ENCODE measurements around the gene PHF3.

PHF3 gene

DNA sequence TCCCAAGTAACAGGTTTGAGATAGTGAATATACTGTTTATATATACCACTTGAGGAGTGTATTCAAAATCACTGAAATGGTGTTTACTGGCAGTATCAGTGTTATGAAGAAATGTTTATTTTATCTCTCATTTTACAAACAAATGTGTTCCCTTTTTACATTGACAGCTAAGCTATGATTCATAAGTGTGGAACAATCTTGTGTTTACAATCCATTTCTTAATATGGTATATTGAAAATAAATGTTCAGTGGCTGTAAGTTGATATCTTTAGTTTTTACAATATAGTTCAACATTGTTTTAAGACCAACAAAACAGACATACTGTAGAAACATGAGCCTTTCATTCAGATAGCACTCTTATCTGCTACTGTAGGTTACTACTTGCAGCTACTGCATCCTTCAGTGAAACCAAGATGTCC, 14.3 kb downstream of the PHF3 start:
- H3K4me3 ChIP-seq (ENCODE audit: low read depth, low read length): no peak overlapping the region
- TF ChIP-seq POLR2A (IDR thresholded peaks at IDR 0.05; ENCODE audit: extremely low read depth, insufficient read length) (no peak), MYC (IDR thresholded peaks at IDR 0.05; ENCODE audit: low read depth, low read length) (no peak)
- TF ChIP-seq, protein P1, sequence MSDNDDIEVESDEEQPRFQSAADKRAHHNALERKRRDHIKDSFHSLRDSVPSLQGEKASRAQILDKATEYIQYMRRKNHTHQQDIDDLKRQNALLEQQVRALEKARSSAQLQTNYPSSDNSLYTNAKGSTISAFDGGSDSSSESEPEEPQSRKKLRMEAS (IDR thresholded peaks at IDR 0.05; ENCODE audit: low read depth, low read length): no peak
- TF ChIP-seq, protein P2, sequence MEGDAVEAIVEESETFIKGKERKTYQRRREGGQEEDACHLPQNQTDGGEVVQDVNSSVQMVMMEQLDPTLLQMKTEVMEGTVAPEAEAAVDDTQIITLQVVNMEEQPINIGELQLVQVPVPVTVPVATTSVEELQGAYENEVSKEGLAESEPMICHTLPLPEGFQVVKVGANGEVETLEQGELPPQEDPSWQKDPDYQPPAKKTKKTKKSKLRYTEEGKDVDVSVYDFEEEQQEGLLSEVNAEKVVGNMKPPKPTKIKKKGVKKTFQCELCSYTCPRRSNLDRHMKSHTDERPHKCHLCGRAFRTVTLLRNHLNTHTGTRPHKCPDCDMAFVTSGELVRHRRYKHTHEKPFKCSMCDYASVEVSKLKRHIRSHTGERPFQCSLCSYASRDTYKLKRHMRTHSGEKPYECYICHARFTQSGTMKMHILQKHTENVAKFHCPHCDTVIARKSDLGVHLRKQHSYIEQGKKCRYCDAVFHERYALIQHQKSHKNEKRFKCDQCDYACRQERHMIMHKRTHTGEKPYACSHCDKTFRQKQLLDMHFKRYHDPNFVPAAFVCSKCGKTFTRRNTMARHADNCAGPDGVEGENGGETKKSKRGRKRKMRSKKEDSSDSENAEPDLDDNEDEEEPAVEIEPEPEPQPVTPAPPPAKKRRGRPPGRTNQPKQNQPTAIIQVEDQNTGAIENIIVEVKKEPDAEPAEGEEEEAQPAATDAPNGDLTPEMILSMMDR (IDR thresholded peaks at IDR 0.05; ENCODE audit: low read depth, low read length): no peak
- no peak for DNase-seq (ENCODE audit: low read depth)

DNA sequence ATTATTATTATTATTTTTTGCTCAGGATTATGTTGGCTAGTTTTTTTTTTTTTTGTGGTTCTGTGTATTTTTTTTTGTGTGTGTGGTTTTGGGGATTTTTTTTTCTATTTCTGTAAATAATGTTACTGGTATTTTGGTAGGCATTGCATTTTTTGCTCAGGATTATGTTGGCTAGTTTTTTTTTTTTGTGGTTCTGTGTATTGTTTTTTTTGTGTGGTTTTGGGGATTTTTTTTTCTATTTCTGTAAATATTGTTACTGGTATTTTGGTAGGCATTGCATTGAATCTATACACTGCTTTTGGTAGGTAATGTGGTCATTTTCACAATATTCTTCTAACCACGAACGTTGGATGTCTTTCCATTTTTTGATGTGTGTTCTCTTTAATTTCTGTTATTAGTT, 17.4 kb downstream of the PHF3 start:
- DNase-seq (ENCODE audit: low read depth): no peak
- TF ChIP-seq, protein P1 (IDR thresholded peaks at IDR 0.05; ENCODE audit: low read depth, low read length): no peak
- TF ChIP-seq POLR2A (IDR thresholded peaks at IDR 0.05; ENCODE audit: extremely low read depth, insufficient read length) (no peak), MYC (IDR thresholded peaks at IDR 0.05; ENCODE audit: low read depth, low read length) (no peak)
- TF ChIP-seq, protein P2 (IDR thresholded peaks at IDR 0.05; ENCODE audit: low read depth, low read length): no peak
- no peak overlapping the region for H3K4me3 ChIP-seq (ENCODE audit: low read depth, low read length)

DNA sequence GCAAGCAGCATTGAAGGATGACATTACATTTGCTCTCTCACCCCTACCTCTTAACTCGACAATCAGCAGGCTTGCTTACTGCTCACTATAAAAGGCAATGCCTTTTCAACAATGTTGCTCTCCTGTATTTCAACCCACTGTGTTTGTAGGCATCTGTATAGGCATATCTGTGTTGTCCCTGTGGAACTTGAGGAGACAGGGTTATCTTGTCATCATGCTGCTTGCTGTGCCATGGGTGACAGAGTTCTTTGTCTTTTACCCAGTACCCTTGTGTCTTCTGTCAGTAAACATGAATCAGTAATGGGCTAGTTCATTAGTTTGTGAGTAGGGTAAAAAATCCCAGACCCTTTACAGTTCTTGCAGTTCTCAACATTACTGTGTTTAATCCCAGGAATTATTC, 25.2 kb downstream of the PHF3 start:
- no peak for DNase-seq (ENCODE audit: low read depth)
- TF ChIP-seq POLR2A (IDR thresholded peaks at IDR 0.05; ENCODE audit: extremely low read depth, insufficient read length): no peak
- TF ChIP-seq MYC (IDR thresholded peaks at IDR 0.05; ENCODE audit: low read depth, low read length): no peak
- TF ChIP-seq, protein P1 (IDR thresholded peaks at IDR 0.05; ENCODE audit: low read depth, low read length): no peak
- TF ChIP-seq, protein P2 (IDR thresholded peaks at IDR 0.05; ENCODE audit: low read depth, low read length): no peak
- no peak overlapping the region for H3K4me3 ChIP-seq (ENCODE audit: low read depth, low read length)

DNA sequence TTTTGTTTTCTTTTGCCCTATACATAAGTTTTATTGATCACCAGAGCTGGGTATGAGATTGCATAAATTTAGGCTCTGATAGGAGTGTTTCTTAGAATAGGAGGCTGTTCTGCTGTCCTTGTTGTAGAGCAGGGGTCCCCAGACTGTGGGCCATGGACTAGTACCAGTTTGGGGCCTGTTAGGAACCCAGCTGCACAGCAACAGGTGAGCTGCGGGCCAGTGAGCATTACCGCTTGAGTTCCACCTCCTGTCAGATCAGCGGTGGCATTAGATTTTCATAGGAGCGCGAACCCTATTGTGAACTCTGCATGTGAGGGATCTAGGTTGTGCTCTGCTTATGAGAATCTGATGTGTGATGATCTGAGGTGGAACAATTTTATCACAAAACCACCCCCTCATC, 26.2 kb downstream of the PHF3 start:
- no peak for DNase-seq (ENCODE audit: low read depth)
- TF ChIP-seq, protein P2 (IDR thresholded peaks at IDR 0.05; ENCODE audit: low read depth, low read length): no peak
- TF ChIP-seq, protein P1 (IDR thresholded peaks at IDR 0.05; ENCODE audit: low read depth, low read length): no peak
- no peak for TF ChIP-seq MYC (IDR thresholded peaks at IDR 0.05; ENCODE audit: low read depth, low read length)
- TF ChIP-seq POLR2A (IDR thresholded peaks at IDR 0.05; ENCODE audit: extremely low read depth, insufficient read length): no peak

DNA sequence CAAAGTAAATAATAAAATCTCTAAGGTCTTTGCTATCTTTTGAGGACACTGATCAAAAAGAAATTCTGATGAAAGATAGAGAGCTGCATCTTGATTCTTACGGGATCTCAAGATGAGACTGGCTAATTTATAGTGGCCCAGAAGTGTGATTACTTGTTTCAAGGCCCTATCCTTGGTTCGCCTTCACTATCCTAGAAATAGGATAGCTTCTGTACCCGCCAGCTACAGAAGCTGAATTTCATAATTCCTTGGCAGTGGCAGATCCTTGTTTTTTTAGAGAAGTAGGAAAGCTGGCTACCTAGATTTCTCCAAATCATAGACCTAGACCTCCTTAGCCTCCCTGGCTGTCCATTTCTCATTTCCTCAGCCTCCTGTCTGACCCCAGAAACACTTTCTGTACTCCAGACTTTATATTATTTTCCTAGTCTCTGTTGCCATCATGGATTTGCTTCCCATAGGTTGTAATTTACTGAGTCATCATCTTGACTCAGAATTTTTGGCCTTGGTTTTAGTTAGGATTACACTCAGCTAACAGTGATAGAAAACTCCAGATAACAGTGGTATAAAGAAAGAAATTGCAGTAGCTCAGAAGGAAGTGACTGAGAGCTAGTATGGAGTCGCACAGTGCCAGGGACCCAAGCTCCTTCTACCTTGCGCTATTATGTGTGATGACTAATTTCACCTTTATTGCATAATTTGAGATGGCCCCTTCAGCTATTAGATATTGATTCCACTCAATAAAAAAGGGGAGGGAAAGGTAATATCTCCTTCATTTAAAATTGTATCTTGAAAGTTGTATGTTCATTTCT, 27.7 kb downstream of the PHF3 start:
- no peak overlapping the region for H3K4me3 ChIP-seq (ENCODE audit: low read depth, low read length)
- no peak for DNase-seq (ENCODE audit: low read depth)
- TF ChIP-seq POLR2A (IDR thresholded peaks at IDR 0.05; ENCODE audit: extremely low read depth, insufficient read length) (no peak), MYC (IDR thresholded peaks at IDR 0.05; ENCODE audit: low read depth, low read length) (no peak)
- TF ChIP-seq, protein P2 (IDR thresholded peaks at IDR 0.05; ENCODE audit: low read depth, low read length): no peak
- TF ChIP-seq, protein P1 (IDR thresholded peaks at IDR 0.05; ENCODE audit: low read depth, low read length): no peak

More for the DNA sequence above, 26.2 kb downstream of the PHF3 start:
- no peak overlapping the region for H3K4me3 ChIP-seq (ENCODE audit: low read depth, low read length)
